ENCODE results near the gene MYH15.

DNA sequence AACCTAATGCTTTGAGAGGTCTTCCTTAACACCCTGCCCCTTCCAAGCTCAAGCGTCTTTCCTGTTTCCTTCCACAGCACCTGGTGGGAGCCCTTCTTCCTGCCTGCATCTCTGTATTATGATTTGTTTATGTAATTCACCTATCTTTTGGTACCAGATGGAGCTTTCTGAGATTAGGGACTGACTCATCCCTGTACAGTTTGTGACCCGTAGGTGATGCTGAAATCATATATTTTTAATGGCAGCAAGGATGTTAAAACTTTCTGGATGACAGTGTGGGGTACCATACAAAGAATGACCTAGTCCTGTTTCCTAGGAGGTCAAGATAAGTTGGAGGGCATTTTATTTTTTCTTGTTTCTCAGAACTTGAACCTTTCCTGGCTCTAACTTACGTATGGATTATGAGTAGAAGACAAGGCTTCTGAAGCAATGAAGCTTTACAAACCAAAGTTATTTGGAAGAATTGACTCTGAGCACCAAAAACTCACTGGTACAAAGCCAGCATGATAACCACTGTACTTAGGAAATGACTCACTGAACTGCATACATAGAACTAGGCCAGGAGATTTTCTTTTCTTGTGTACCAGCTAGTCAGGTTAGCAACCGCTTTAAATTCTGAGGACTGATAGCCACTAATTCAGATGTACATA is 167.4 kb downstream of the MYH15 start:
- no peak for TF ChIP-seq TAF1 (IDR thresholded peaks at IDR 0.05; ENCODE audit: low read depth)
- TF ChIP-seq EZH2 (IDR thresholded peaks at IDR 0.05; ENCODE audit: borderline replicate concordance, insufficient read depth, low read length, poor library complexity, severe bottlenecking) = no peak
